ENCODE data around the gene PIK3R5.

GRCh38 chr17:9004132-9004960 lies 38.8 kb upstream of the PIK3R5 start:
- no peak for TF ChIP-seq CTCF (IDR thresholded peaks at IDR 0.05)
- no peak for TF ChIP-seq POLR2A (IDR thresholded peaks at IDR 0.05)
- TF ChIP-seq POLR2AphosphoS5 (IDR thresholded peaks at IDR 0.05), result no peak

All from stomach (tissue), 4 donors.